H9 (cell line): ENCODE results near the gene PNPLA6. TPM values are rescaled to one million over a fixed set of nuclear protein-coding genes. Genes with fewer than 3 reads are reported as not detected.
A peak's percentile ranks its signal among the peaks of the same experiment; 100 is the strongest.

Source experiments
- DNase-seq: peaks from one replicate; pipeline ENCODE4 v3.0.0-alpha.2; 2017
- H2AFZ ChIP-seq: one replicate; pipeline ENCODE4 v1.6.1; 2013; ENCODE audit warnings: mild to moderate bottlenecking, low read length, control low read depth, moderate library complexity
- H2AK5ac ChIP-seq: 2 replicates; pipeline ENCODE4 v1.6.1; 2013; ENCODE audit warnings: low read length, control low read depth, mixed read lengths; ENCODE audit not compliant: insufficient read length
- H2BK120ac ChIP-seq: one replicate; pipeline ENCODE4 v1.6.1; 2013; ENCODE audit warnings: low read depth, mild to moderate bottlenecking, low read length, control low read depth, inconsistent platforms; ENCODE audit not compliant: poor library complexity, severe bottlenecking
- H2BK12ac ChIP-seq: 2 replicates; pipeline ENCODE4 v1.6.1; 2013; ENCODE audit warnings: low read length, control low read depth, mixed read lengths, low read depth; ENCODE audit not compliant: insufficient read length
- H2BK15ac ChIP-seq: 2 replicates; pipeline ENCODE4 v1.6.1; 2013; ENCODE audit warnings: low read depth, low read length, control low read depth
- H2BK20ac ChIP-seq: one replicate; pipeline ENCODE4 v1.6.1; 2013; ENCODE audit warnings: low read depth, mild to moderate bottlenecking, low read length, control low read depth, inconsistent platforms; ENCODE audit not compliant: poor library complexity, severe bottlenecking
- H2BK5ac ChIP-seq: 2 replicates; pipeline ENCODE4 v1.6.1; 2013; ENCODE audit warnings: low read length, control low read depth, mixed read lengths; ENCODE audit not compliant: insufficient read length
- H3K14ac ChIP-seq: 2 replicates; pipeline ENCODE4 v1.6.1; 2013; ENCODE audit warnings: low read length, control low read depth; ENCODE audit not compliant: insufficient read depth
- H3K18ac ChIP-seq: 2 replicates; pipeline ENCODE4 v1.6.1; 2013; ENCODE audit warnings: low read depth, mild to moderate bottlenecking, mixed read lengths, low read length, control low read depth; ENCODE audit not compliant: insufficient read length
- H3K23ac ChIP-seq: 2 replicates; pipeline ENCODE4 v1.6.1; 2013; ENCODE audit warnings: low read length, control low read depth, mixed read lengths, low read depth; ENCODE audit not compliant: insufficient read length
- H3K23me2 ChIP-seq: 2 replicates; pipeline ENCODE4 v1.6.1; 2013; ENCODE audit warnings: low read depth, mild to moderate bottlenecking, mixed read lengths, low read length, control low read depth; ENCODE audit not compliant: insufficient read length, poor library complexity, severe bottlenecking
- H3K27ac ChIP-seq: 2 replicates; pipeline ENCODE4 v1.5.1; 2013; ENCODE audit warnings: low read length, control low read depth, mixed read lengths, low read depth; ENCODE audit not compliant: insufficient read length
- H3K27me3 ChIP-seq: 2 replicates; pipeline ENCODE4 v1.6.1; 2013; ENCODE audit warnings: low read length, control low read depth, inconsistent platforms; ENCODE audit not compliant: insufficient read depth
- H3K4ac ChIP-seq: 2 replicates; pipeline ENCODE4 v1.6.1; 2013; ENCODE audit warnings: low read depth, mild to moderate bottlenecking, control low read depth, inconsistent platforms, low read length, moderate library complexity
- H3K4me1 ChIP-seq: 2 replicates; pipeline ENCODE4 v1.6.1; 2013; ENCODE audit warnings: low read length, control low read depth, inconsistent platforms; ENCODE audit not compliant: insufficient read depth
- H3K4me2 ChIP-seq: 2 replicates; pipeline ENCODE4 v1.6.1; 2013; ENCODE audit warnings: low read length, control low read depth, mixed read lengths; ENCODE audit not compliant: insufficient read length, insufficient read depth
- H3K56ac ChIP-seq: 2 replicates; pipeline ENCODE4 v1.6.1; 2013; ENCODE audit warnings: low read depth, mild to moderate bottlenecking, mixed read lengths, low read length, control low read depth; ENCODE audit not compliant: insufficient read length
- H3K79me1 ChIP-seq: 2 replicates; pipeline ENCODE4 v1.6.1; 2013; ENCODE audit warnings: low read depth, mild to moderate bottlenecking, moderate library complexity, low read length, control low read depth, inconsistent platforms; ENCODE audit not compliant: insufficient read depth, poor library complexity, severe bottlenecking
- H3K79me2 ChIP-seq: 2 replicates; pipeline ENCODE4 v1.6.1; 2013; ENCODE audit warnings: low read length, control low read depth, inconsistent platforms; ENCODE audit not compliant: insufficient read depth
- H3K9ac ChIP-seq: 2 replicates; pipeline ENCODE4 v1.6.1; 2013; ENCODE audit warnings: low read length, control low read depth, mixed read lengths; ENCODE audit not compliant: insufficient read length; ENCODE audit errors: extremely low read depth
- H3K9me3 ChIP-seq: one replicate; pipeline ENCODE4 v1.6.1; 2013; ENCODE audit warnings: low read depth, low read length, inconsistent platforms; ENCODE audit not compliant: control insufficient read depth
- H3T11ph ChIP-seq: one replicate; pipeline ENCODE4 v1.6.1; 2013; ENCODE audit warnings: mild to moderate bottlenecking, low read length, control low read depth, inconsistent platforms
- H4K20me1 ChIP-seq: one replicate; pipeline ENCODE4 v1.6.1; 2013; ENCODE audit not compliant: control insufficient read depth, insufficient read length, insufficient read depth
- H4K5ac ChIP-seq: 2 replicates; pipeline ENCODE4 v1.6.1; 2013; ENCODE audit warnings: low read depth, mild to moderate bottlenecking, mixed read lengths, low read length, control low read depth; ENCODE audit not compliant: insufficient read length
- H4K8ac ChIP-seq: replicated peaks from 2 replicates; pipeline ENCODE4 v1.6.1; 2013; ENCODE audit warnings: low read length, control low read depth, mixed read lengths, low read depth; ENCODE audit not compliant: insufficient read length
- H4K91ac ChIP-seq: 2 replicates; pipeline ENCODE4 v1.6.1; 2013; ENCODE audit warnings: low read depth, mild to moderate bottlenecking, moderate library complexity, mixed read lengths, low read length, control low read depth; ENCODE audit not compliant: insufficient read length
- H3K27ac Mint-ChIP-seq, 3 experiments: 2 replicates in 2 of 3; 3 replicates in 1 of 3; pipeline ENCODE4 v1.8.0; 2020 to 2021; ENCODE audit warnings: mixed read lengths in 3 of 3, mild to moderate bottlenecking in 1 of 3, moderate library complexity in 1 of 3
- H3K27me3 Mint-ChIP-seq: 2 replicates; pipeline ENCODE4 v1.8.0; 2021; ENCODE audit warnings: low read depth, mild to moderate bottlenecking, moderate library complexity, mixed read lengths
- H3K36me3 Mint-ChIP-seq, 3 experiments: 2 replicates in 2 of 3; 3 replicates in 1 of 3; pipeline ENCODE4 v1.8.0; 2020 to 2021; ENCODE audit warnings: low read depth in 3 of 3, mixed read lengths in 3 of 3; ENCODE audit not compliant: insufficient read depth in 1 of 3
- H3K4me1 Mint-ChIP-seq, 2 experiments: 2 replicates each; pipeline ENCODE4 v1.8.0; 2020; ENCODE audit warnings: mixed read lengths in 2 of 2
- H3K4me3 Mint-ChIP-seq, 2 experiments: 2 replicates in 1 of 2; 3 replicates in 1 of 2; pipeline ENCODE4 v1.8.0; 2020 to 2021; ENCODE audit warnings: mild to moderate bottlenecking in 2 of 2, mixed read lengths in 2 of 2, moderate library complexity in 1 of 2
- H3K9me3 Mint-ChIP-seq, 2 experiments: 2 replicates in 1 of 2; 3 replicates in 1 of 2; pipeline ENCODE4 v1.8.0; 2020; ENCODE audit warnings: mild to moderate bottlenecking in 2 of 2, mixed read lengths in 2 of 2, moderate library complexity in 1 of 2
- WGBS: extraction: QIAGEN DNeasy Blood & Tissue Kit; methylation state at CpG from one replicate; pipeline ENCODE4 v1.1.7; 2013; ENCODE audit warnings: missing lambda C conversion rate, low lambda C conversion rate, mixed read lengths; ENCODE audit not compliant: insufficient read length; ENCODE audit errors: extremely low coverage; 5-methylcytosine and 5-hydroxymethylcytosine counted together
- total RNA-seq: library from RNA; stranded (reverse); gene quantifications from 2 replicates; pipeline ENCODE4 v1.2.1, GENCODE V29; 2021
- TF ChIP-seq, protein P1 (sequence below): fragments of 200-600 bp; sonication (generic); conservative IDR thresholded peaks from 3 replicates; pipeline ENCODE4 v1.8.0; 2021; ENCODE audit warnings: antibody characterized with exemption, mild to moderate bottlenecking

Gene PNPLA6
- total RNA-seq, 1 experiment from 2014 or later: 130 TPM

DNA sequence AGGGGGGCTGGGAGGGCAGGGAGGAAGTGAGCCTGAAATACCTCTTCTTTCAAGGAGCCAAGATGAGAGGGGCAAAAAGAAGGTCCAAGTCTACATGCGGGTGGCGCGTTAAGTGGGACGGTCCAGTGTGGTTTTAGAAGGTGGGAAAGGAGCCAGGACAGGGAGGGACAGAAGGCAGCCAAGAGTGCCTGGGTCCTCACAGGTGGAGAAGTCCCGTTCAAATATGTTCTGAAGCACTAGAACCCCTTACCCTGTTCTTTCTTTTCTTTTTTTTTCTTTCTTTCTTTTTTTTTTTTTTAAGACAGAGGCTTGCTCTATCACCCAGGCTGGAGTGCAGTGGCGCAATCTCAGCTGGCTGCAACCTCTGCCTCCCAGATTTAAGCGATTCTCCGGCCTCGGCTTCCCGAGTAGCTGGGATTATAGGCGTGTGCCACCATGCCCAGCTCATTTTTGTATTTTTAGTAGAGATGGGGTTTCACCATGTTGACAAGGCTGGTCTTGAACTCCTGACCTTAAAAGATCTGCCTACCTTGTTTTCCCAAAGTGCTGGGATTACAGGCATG lies 67.5 kb downstream of the PNPLA6 start:
- peaks cover 5% of the 10 kb centered on the region for H3K79me1 ChIP-seq
- no peak overlapping the region for H3K23ac ChIP-seq
- H4K5ac ChIP-seq: no peak overlapping the region
- no peaks in the 10 kb centered on the region for H3K9me3 ChIP-seq
- H3K27ac ChIP-seq: no peak overlapping the region
- peaks cover 1% of the 10 kb centered on the region; the same call in 1 of the 2 replicates for H3K27me3 Mint-ChIP-seq
- H3K27me3 ChIP-seq: no peaks in the 10 kb centered on the region
- WGBS: no CpG with 5 or more reads among the region's 11 CpGs
- H2BK5ac ChIP-seq: no peak overlapping the region
- H2BK15ac ChIP-seq: no peak overlapping the region
- no peak overlapping the region for H2BK20ac ChIP-seq
- peaks cover 8 to 26% of the 10 kb centered on the region in 2 experiments for H3K4me1 Mint-ChIP-seq
- H3K56ac ChIP-seq: no peak overlapping the region
- no peak overlapping the region for H2BK12ac ChIP-seq
- no peak overlapping the region for H3K4me3 Mint-ChIP-seq
- H3K79me2 ChIP-seq: no peaks in the 10 kb centered on the region
- H4K91ac ChIP-seq: no peak overlapping the region
- no peak overlapping the region for H3K4me2 ChIP-seq
- no peak overlapping the region for H2BK120ac ChIP-seq
- no peak overlapping the region for H3K4ac ChIP-seq
- H3K9me3 Mint-ChIP-seq: peaks cover 0 to 2% of the 10 kb centered on the region in 2 experiments; a peak in 1 of 5 replicates
- H4K8ac ChIP-seq: no peak overlapping the region
- H2AK5ac ChIP-seq: no peak overlapping the region
- H3K9ac ChIP-seq: no peak overlapping the region
- H3K18ac ChIP-seq: no peak overlapping the region
- no peak overlapping the region for H3K14ac ChIP-seq
- no peaks in the 10 kb centered on the region; the same call in 1 of the 2 replicates for H3K4me1 ChIP-seq
- H3K27ac Mint-ChIP-seq: peak overlapping the region in 1 of 3 experiments; percentile 75; a peak in 1 of 7 replicates
- no peaks in the 10 kb centered on the region for H3K23me2 ChIP-seq
- no peak for DNase-seq
- no peak overlapping the region for H2AFZ ChIP-seq
- TF ChIP-seq, protein P1, sequence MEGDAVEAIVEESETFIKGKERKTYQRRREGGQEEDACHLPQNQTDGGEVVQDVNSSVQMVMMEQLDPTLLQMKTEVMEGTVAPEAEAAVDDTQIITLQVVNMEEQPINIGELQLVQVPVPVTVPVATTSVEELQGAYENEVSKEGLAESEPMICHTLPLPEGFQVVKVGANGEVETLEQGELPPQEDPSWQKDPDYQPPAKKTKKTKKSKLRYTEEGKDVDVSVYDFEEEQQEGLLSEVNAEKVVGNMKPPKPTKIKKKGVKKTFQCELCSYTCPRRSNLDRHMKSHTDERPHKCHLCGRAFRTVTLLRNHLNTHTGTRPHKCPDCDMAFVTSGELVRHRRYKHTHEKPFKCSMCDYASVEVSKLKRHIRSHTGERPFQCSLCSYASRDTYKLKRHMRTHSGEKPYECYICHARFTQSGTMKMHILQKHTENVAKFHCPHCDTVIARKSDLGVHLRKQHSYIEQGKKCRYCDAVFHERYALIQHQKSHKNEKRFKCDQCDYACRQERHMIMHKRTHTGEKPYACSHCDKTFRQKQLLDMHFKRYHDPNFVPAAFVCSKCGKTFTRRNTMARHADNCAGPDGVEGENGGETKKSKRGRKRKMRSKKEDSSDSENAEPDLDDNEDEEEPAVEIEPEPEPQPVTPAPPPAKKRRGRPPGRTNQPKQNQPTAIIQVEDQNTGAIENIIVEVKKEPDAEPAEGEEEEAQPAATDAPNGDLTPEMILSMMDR: no peak
- peaks cover 8 to 23% (median 18%) of the 10 kb centered on the region in 3 experiments for H3K36me3 Mint-ChIP-seq
- no peak overlapping the region for H3T11ph ChIP-seq
- H4K20me1 ChIP-seq: no peaks in the 10 kb centered on the region
